ENCODE measurements around the gene TM6SF1. TPM values are rescaled to one million over a fixed set of nuclear protein-coding genes. Genes with fewer than 3 reads are reported as not detected.
A peak's percentile ranks its signal among the peaks of the same experiment; 100 is the strongest.

TM6SF1 gene
- total and polyA plus RNA-seq, 9 of the 15 experiments (the other 6 are each of a cell fraction or from before 2014, with no cell fraction given), result 1.0 to 5.6 (median 3.5) TPM

- TF ChIP-seq MGA (IDR thresholded peaks at IDR 0.05) (no peak), ESRRB (CRISPR knock-in tag; IDR thresholded peaks at IDR 0.05; ENCODE audit: borderline replicate concordance) (no peak), NCOR1 (IDR thresholded peaks at IDR 0.05) (peak; percentile 75), PCBP1 (IDR thresholded peaks at IDR 0.05; ENCODE audit: low read depth, low read length, poor library complexity, severe bottlenecking) (no peak), ZNF140 (CRISPR knock-in tag; IDR thresholded peaks at IDR 0.05) (no peak), KDM2B (CRISPR knock-in tag; IDR thresholded peaks at IDR 0.05) (no peak), DACH1 (IDR thresholded peaks at IDR 0.05; ENCODE audit: partially characterized antibody) (peak; percentile 30), ZNF232 (CRISPR knock-in tag; IDR thresholded peaks at IDR 0.05) (no peak), ZNF23 (CRISPR knock-in tag; IDR thresholded peaks at IDR 0.05) (no peak), TBP (optimal IDR thresholded peaks at IDR 0.05; ENCODE audit: low read depth, low read length) (no peak), MITF (IDR thresholded peaks at IDR 0.05) (no peak), TFAP4 (CRISPR knock-in tag; IDR thresholded peaks at IDR 0.05; ENCODE audit: borderline replicate concordance) (no peak), ZNF408 (CRISPR knock-in tag; IDR thresholded peaks at IDR 0.05; ENCODE audit: low read depth) (no peak)
- TF ChIP-seq, protein P1, sequence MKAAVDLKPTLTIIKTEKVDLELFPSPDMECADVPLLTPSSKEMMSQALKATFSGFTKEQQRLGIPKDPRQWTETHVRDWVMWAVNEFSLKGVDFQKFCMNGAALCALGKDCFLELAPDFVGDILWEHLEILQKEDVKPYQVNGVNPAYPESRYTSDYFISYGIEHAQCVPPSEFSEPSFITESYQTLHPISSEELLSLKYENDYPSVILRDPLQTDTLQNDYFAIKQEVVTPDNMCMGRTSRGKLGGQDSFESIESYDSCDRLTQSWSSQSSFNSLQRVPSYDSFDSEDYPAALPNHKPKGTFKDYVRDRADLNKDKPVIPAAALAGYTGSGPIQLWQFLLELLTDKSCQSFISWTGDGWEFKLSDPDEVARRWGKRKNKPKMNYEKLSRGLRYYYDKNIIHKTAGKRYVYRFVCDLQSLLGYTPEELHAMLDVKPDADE (conservative IDR thresholded peaks at IDR 0.05; ENCODE audit: control insufficient read depth, low read depth, low read length), result no peak
Observed at GRCh38 chr15:83178869-83179325, 71.5 kb downstream of the TM6SF1 start (continued).

Measured in K562 (cell line).